GM12878 (cell line): ENCODE results near the gene JADE1. TPM values are rescaled to one million over a fixed set of nuclear protein-coding genes. Genes with fewer than 3 reads are reported as not detected.

Experiments
- ATAC-seq: fragments of 200-7000 bp; cut with Tn5 transposase; 3 replicates; pipeline ENCODE4 v1.9.1; 2020; ENCODE audit warnings: mild to moderate bottlenecking, moderate library complexity
- BruUV-seq: library from RNA; stranded (reverse); fragments of 400-500 nt; replicated peaks from 2 replicates; lab custom pipeline; 2021; lab: Mats Ljungman, UMichigan
- CTCF ChIA-PET: fragments of 300-600 bp; sonication (Branson Sonifier 250); formaldehyde crosslinking; extraction: SDS; loops from one replicate; lab custom pipeline; 2021; ENCODE audit warnings: inconsistent platforms; lab: Yijun Ruan, JAX
- POLR2A ChIA-PET: fragments of 350-600 bp; formaldehyde crosslinking; extraction: SDS; loops from one replicate; lab custom pipeline; 2021; ENCODE audit warnings: inconsistent platforms; lab: Charles Lee
- RAD21 ChIA-PET: fragments of 300-600 bp; sonication (Branson Sonifier 250); formaldehyde crosslinking; loops from one replicate; lab custom pipeline; 2023; ENCODE audit warnings: antibody characterized with exemption; ENCODE audit not compliant: unreplicated experiment; lab: Charles Lee
- SMC1A ChIA-PET: fragments of 300-600 bp; sonication (Branson Sonifier 250); formaldehyde crosslinking; loops from one replicate; lab custom pipeline; 2023; ENCODE audit not compliant: unreplicated experiment, uncharacterized antibody; lab: Charles Lee
- DNase-seq: peaks from one replicate; pipeline ENCODE4 v3.0.0-alpha.2; 2011; ENCODE audit warnings: low read depth, low spot score
- FAIRE-seq: peaks from 3 replicates; lab custom pipeline; 2011; peaks lifted over from hg19 to GRCh38; lab: Jason Lieb, UNC
- H2AFZ ChIP-seq: 2 replicates; pipeline ENCODE4 v1.6.0; 2011; ENCODE audit warnings: low read depth, low read length, control low read depth; ENCODE audit not compliant: control insufficient read depth
- H3K27ac ChIP-seq: 2 replicates; pipeline ENCODE4 v1.5.1; 2011; ENCODE audit warnings: control low read depth; ENCODE audit not compliant: control insufficient read depth, insufficient read depth
- H3K27me3 ChIP-seq, 2 experiments: replicated peaks in 1 of 2; 2 replicates each; pipeline versions ENCODE4 v1.6.0 to v1.6.1; 2011; ENCODE audit warnings: low read length in 1 of 2; ENCODE audit not compliant: control insufficient read depth in 2 of 2, insufficient read depth in 2 of 2
- H3K36me3 ChIP-seq, 2 experiments: 2 replicates each; pipeline ENCODE4 v1.5.1; 2011; ENCODE audit warnings: low read length in 1 of 2; ENCODE audit not compliant: control insufficient read depth in 2 of 2, insufficient read depth in 2 of 2
- H3K4me1 ChIP-seq: 2 replicates; pipeline ENCODE4 v1.6.1; 2011; ENCODE audit warnings: mild to moderate bottlenecking, low read length, moderate library complexity, mixed read lengths; ENCODE audit not compliant: control insufficient read depth, insufficient read depth
- H3K4me2 ChIP-seq: 2 replicates; pipeline ENCODE4 v1.6.0; 2011; ENCODE audit warnings: control low read depth; ENCODE audit not compliant: control insufficient read depth, insufficient read depth
- H3K4me3 ChIP-seq: fragments of 200-600 bp; sonication (generic); 2 replicates; pipeline ENCODE4 v1.5.1; 2016
- H3K79me2 ChIP-seq: 2 replicates; pipeline ENCODE4 v1.6.0; 2011; ENCODE audit warnings: low read length; ENCODE audit not compliant: control insufficient read depth, insufficient read depth
- H3K9ac ChIP-seq: 2 replicates; pipeline ENCODE4 v1.8.0; 2011; ENCODE audit warnings: low read length, control low read depth, mixed read lengths; ENCODE audit not compliant: control insufficient read depth, insufficient read depth
- H3K9me3 ChIP-seq: replicated peaks from 3 replicates; pipeline ENCODE4 v1.5.1; 2011; ENCODE audit warnings: mild to moderate bottlenecking, low read length; ENCODE audit not compliant: control insufficient read depth, insufficient read depth
- H4K20me1 ChIP-seq: 2 replicates; pipeline ENCODE4 v1.6.0; 2011; ENCODE audit not compliant: control insufficient read depth, insufficient read depth
- CBX3 ChIP-seq: fragments of 200-600 bp; sonication (generic); IDR thresholded peaks from 2 replicates; pipeline ENCODE4 v1.6.1; 2016; ENCODE audit warnings: low read depth, borderline replicate concordance
- E2F8 ChIP-seq: fragments of 450-650 bp; IDR thresholded peaks from 2 replicates; pipeline ENCODE4 v1.6.1; 2018; ENCODE audit warnings: mild to moderate bottlenecking, low read depth, moderate library complexity; ENCODE audit not compliant: partially characterized antibody
- ESRRA ChIP-seq: IDR thresholded peaks from 2 replicates; pipeline ENCODE4 v1.6.1; 2012; ENCODE audit warnings: mild to moderate bottlenecking, low read length, improper control_type of control experiment
- FOXM1 ChIP-seq: IDR thresholded peaks from 2 replicates; pipeline ENCODE4 v1.6.1; 2012; ENCODE audit warnings: low read depth, mild to moderate bottlenecking, inconsistent platforms, low read length, moderate library complexity
- MTA2 ChIP-seq: fragments of 450-650 bp; IDR thresholded peaks from 2 replicates; pipeline ENCODE4 v1.6.1; 2016; ENCODE audit warnings: low read depth, mild to moderate bottlenecking, moderate library complexity
- MXI1 ChIP-seq: fragments of 150-350 bp; IDR thresholded peaks from 2 replicates; pipeline ENCODE4 v1.6.1; 2011; ENCODE audit warnings: low read depth, mild to moderate bottlenecking, inconsistent platforms, low read length, improper control_type of control experiment
- RAD21 ChIP-seq: IDR thresholded peaks from 2 replicates; pipeline ENCODE4 v1.6.1; 2011; ENCODE audit warnings: mild to moderate bottlenecking, low read depth, low read length, moderate library complexity; ENCODE audit not compliant: insufficient read depth
- RFX5 ChIP-seq: IDR thresholded peaks from 2 replicates; pipeline ENCODE4 v1.6.1; 2011; ENCODE audit warnings: low read depth, low read length, improper control_type of control experiment
- SPI1 ChIP-seq: IDR thresholded peaks from 2 replicates; pipeline ENCODE4 v1.6.1; 2011; ENCODE audit warnings: low read depth, mild to moderate bottlenecking, low read length, moderate library complexity, borderline replicate concordance; ENCODE audit not compliant: insufficient read depth
- WGBS: methylation state at CpG from one replicate; pipeline ENCODE4 v1.1.6; 2016; ENCODE audit warnings: low lambda C conversion rate; ENCODE audit not compliant: insufficient replicate concordance, insufficient coverage; ENCODE audit errors: missing lambda C conversion rate; 5-methylcytosine and 5-hydroxymethylcytosine counted together
- in situ Hi-C: fragments of 300-500 bp; cut with MboI; formaldehyde crosslinking; loops from 9 replicates; pipeline ENCODE4 v1.14.3; 2018; ENCODE audit warnings: mixed read lengths
- intact Hi-C: fragments of 100-400 bp; cut with micrococcal nuclease; formaldehyde crosslinking; loops from one replicate; pipeline ENCODE4 v1.14.2; 2022; ENCODE audit not compliant: unreplicated experiment
- polyA plus RNA-seq, 11 experiments: library from polyadenylated mRNA; depleted of rRNA in 4 of 11; unstranded in 6 of 11; stranded (reverse) in 5 of 11; fragments of >200 nt; fragmentation: Nextera tagmentation in 4 of 11; fragmentation: Illumina TruSeq in 1 of 11; extraction: Ambion mirVana in 4 of 11; extraction: Trizol in 1 of 11; gene quantifications; 1 replicate in 1 of 11; 2 replicates in 10 of 11; pipeline versions ENCODE4 v1.2.1 to v1.2.3, GENCODE V29; 2011 to 2016; ENCODE audit warnings: inconsistent platforms in 2 of 11, missing spikeins in 2 of 11, low read depth in 1 of 11
- total RNA-seq, 4 experiments: library from RNA; depleted of rRNA in 3 of 4; stranded (reverse); fragments of >200 nt in 3 of 4; fragmentation: Illumina TruSeq in 1 of 4; extraction: Trizol in 1 of 4; gene quantifications; 2 replicates each; pipeline versions ENCODE4 v1.2.1 to v1.2.3, GENCODE V29; 2013 to 2021

Gene JADE1
- total and polyA plus RNA-seq, 10 of the 15 experiments (the other 5 are each of a cell fraction or from before 2014, with no cell fraction given) = 5.9 to 27.2 (median 15.8) TPM

DNA sequence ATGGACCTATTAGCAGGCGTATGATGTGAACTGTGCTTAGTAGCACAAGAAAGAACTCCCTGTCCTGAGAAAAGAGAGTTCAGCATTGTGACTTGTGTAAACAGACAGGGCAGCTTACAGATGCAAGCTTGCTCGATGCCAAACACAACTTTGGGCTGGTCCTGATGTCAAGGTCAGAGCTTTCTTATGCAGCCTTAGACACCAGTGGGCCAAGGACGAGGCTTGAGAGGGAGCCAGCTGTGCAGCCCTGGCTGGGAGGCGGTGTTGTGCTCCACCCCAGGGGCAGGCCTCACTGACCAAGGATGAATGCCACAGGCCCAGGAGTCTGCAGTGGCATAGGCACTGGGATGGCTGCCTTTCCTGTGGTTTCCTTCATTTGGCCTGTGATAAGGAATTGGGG, 35.4 kb downstream of the JADE1 start:
- intact Hi-C loops = no loop called here
- FAIRE-seq = no peak
- H3K79me2 ChIP-seq = peaks cover 19% of the 10 kb centered on the region

More for the DNA sequence above, 35.4 kb downstream of the JADE1 start:
- no peaks in the 10 kb centered on the region for H3K27me3 ChIP-seq
- in situ Hi-C loops = no loop called here
- H3K4me1 ChIP-seq = no peaks in the 10 kb centered on the region
- no TSS peak for BruUV-seq
- ATAC-seq (no peak), DNase-seq (no peak)
- no peak overlapping the region for H3K9ac ChIP-seq
- H2AFZ ChIP-seq = no peak overlapping the region
- H3K27ac ChIP-seq = no peak overlapping the region
- ChIA-PET SMC1A (no interaction called here), CTCF (no interaction called here)
- H3K36me3 ChIP-seq = peaks cover 35 to 69% of the 10 kb centered on the region in 2 experiments
- 96% methylated on average over 4 of the region's 4 CpGs for WGBS
- no peaks in the 10 kb centered on the region for H3K9me3 ChIP-seq
- H3K4me3 ChIP-seq = no peak overlapping the region
- no peak for TF ChIP-seq FOXM1
- TF ChIP-seq MXI1 = no peak
- TF ChIP-seq SPI1 = no peak
- TF ChIP-seq RAD21 = no peak
- no peak for TF ChIP-seq RFX5
- no peak for TF ChIP-seq CBX3
- TF ChIP-seq MTA2 = no peak
- no peak for TF ChIP-seq E2F8
- TF ChIP-seq ESRRA = no peak
- TF ChIP-seq, all 136 proteins: peak for 0
- ChIA-PET POLR2A (interaction anchor here (0.6 kb wide), 1 partner anchor 21 kb away, joined by 3 read pairs; no protein-coding TSS in a partner anchor), RAD21 (no interaction called here)
- no peaks in the 10 kb centered on the region; the same call in 1 of the 2 replicates for H4K20me1 ChIP-seq
- no peak overlapping the region for H3K4me2 ChIP-seq
